ENCODE results near the gene SAXO1.

DNA sequence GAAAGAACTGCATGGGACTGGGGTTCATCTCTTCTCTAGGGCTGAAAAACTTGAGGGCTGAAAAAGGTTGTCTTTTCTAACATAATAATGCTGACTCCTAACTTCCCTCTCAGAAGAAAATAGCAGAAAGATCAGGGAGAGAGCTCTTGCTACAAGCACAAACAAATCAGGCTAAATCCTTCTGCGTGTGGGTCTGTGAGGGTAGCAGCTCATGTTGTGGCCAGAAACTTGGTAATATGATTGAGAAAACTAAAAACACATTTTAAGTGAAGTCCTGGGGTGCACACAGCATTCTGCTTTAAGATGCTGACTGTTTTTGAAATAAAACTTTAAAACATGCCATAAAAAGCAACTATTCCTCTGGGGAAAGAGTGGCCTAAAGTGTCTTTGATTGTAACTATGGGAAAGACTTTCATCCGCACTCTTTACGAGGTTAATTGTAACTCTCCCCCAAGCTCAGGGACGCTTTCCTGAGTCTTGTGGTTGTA lies 56.7 kb downstream of the SAXO1 start:
- TF ChIP-seq POLR2AphosphoS5 (IDR thresholded peaks at IDR 0.05; ENCODE audit: low read depth, low read length) = no peak
- no peak for TF ChIP-seq TAF1 (IDR thresholded peaks at IDR 0.05; ENCODE audit: borderline replicate concordance, low read depth, low read length)
- no peak for TF ChIP-seq POLR2A (IDR thresholded peaks at IDR 0.05; ENCODE audit: low read depth, low read length)

Data from GM12892 (cell line).